ENCODE measurements around the gene TCAF1. TPM values are rescaled to one million over a fixed set of nuclear protein-coding genes. Genes with fewer than 3 reads are reported as not detected.
"Not testable (repeated sequence)": the region's sequence is repeated elsewhere in the genome, so short reads cannot be mapped to it uniquely, and the experiment has no call there.

The TCAF1 gene
- total RNA-seq, 6 donors from 2014 or later, result 17.8 to 40.1 (median 26.5) TPM

DNA sequence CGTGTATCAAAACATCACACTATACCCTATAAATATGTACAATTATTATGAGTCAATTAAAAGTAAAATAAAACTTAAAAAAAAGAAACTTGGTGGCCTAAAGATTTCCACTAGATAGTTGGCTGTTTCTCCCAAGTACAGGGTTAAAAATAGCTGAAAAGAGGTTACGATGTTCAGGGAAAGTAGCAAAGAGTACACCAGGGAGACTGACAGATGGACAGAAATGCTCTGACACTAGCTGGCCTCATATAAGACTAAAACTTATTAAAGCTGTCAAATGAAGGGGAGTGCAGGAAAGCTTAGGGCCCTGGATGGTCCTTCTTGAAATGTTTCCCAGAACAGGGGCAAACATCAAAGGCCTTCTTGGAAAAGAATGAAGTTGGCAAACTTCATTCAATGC, 51.3 kb downstream of the TCAF1 start:
- no peak for DNase-seq
- peaks cover 0 to 3% (median 0%) of the 10 kb centered on the region in 4 donors for H3K36me3 ChIP-seq
- H3K4me1 ChIP-seq, result no peaks in the 10 kb centered on the region
- no peak overlapping the region for H3K27ac ChIP-seq
- no peak for TF ChIP-seq POLR2A (IDR thresholded peaks at IDR 0.05)
- TF ChIP-seq POLR2AphosphoS5 (IDR thresholded peaks at IDR 0.05), result no peak
- TF ChIP-seq, protein P1, sequence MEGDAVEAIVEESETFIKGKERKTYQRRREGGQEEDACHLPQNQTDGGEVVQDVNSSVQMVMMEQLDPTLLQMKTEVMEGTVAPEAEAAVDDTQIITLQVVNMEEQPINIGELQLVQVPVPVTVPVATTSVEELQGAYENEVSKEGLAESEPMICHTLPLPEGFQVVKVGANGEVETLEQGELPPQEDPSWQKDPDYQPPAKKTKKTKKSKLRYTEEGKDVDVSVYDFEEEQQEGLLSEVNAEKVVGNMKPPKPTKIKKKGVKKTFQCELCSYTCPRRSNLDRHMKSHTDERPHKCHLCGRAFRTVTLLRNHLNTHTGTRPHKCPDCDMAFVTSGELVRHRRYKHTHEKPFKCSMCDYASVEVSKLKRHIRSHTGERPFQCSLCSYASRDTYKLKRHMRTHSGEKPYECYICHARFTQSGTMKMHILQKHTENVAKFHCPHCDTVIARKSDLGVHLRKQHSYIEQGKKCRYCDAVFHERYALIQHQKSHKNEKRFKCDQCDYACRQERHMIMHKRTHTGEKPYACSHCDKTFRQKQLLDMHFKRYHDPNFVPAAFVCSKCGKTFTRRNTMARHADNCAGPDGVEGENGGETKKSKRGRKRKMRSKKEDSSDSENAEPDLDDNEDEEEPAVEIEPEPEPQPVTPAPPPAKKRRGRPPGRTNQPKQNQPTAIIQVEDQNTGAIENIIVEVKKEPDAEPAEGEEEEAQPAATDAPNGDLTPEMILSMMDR (IDR thresholded peaks at IDR 0.05), result no peak
- TF ChIP-seq EP300 (IDR thresholded peaks at IDR 0.05), result no peak
- H3K4me3 ChIP-seq, result no peak overlapping the region
- peaks cover 0 to 8% (median 0%) of the 10 kb centered on the region in 4 donors for H3K9me3 ChIP-seq
- H3K27me3 ChIP-seq, result no peaks in the 10 kb centered on the region
- WGBS, 2 donors, result 82 to 83% methylated on average over 2 of the region's 2 CpGs
- peak in 1 of 2 donors; percentile 12 for ATAC-seq (ENCODE audit: low FRiP score in 2 of 2)

DNA sequence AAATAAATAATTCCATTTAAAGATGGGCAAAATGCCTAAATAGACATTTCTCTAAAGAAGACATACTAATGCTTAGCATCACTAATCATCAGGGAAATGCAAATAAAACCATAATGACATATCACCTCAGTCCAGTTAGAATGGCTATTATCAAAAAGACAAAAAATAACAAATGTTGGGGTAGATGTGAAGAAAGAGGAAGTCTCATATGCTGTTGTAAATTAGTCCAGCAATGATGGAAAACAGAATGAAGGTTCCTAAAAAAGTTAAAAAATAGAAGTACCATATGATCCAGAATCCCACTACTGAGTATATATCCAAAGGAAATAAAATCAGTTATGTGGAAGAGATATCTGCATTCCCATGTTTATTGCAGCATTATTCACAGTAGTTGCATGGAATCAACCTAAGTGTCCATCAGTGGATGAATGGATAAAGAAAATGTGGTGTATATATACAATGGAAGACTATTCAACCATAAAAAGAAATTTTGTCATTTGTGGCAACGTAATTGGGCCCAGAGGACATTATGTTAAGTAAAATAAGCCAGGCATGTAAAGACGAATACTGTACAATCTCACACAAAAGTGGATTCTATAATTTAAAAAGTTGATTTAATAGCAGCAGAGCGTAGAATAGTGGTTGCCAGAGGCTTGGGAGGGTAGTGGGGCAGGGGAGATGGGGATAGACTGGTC, 52.0 kb downstream of the TCAF1 start:
- ATAC-seq (ENCODE audit: low FRiP score in 2 of 2) (peak in 1 of 2 donors; percentile 45), DNase-seq (no peak)
- Histone ChIP-seq H3K9me3 (peaks cover 0 to 8% (median 0%) of the 10 kb centered on the region in 4 donors), H3K27me3 (no peaks in the 10 kb centered on the region), H3K36me3 (peaks cover 0 to 3% (median 0%) of the 10 kb centered on the region in 4 donors), H3K4me3 (no peak overlapping the region), H3K4me1 (no peaks in the 10 kb centered on the region), H3K27ac (no peak overlapping the region)
- TF ChIP-seq, protein P1 (IDR thresholded peaks at IDR 0.05), result no peak
- TF ChIP-seq EP300 (IDR thresholded peaks at IDR 0.05) (no peak), POLR2AphosphoS5 (IDR thresholded peaks at IDR 0.05) (no peak), POLR2A (IDR thresholded peaks at IDR 0.05) (no peak)
- WGBS, 2 donors, result 93 to 94% methylated on average over 3 of the region's 3 CpGs

DNA sequence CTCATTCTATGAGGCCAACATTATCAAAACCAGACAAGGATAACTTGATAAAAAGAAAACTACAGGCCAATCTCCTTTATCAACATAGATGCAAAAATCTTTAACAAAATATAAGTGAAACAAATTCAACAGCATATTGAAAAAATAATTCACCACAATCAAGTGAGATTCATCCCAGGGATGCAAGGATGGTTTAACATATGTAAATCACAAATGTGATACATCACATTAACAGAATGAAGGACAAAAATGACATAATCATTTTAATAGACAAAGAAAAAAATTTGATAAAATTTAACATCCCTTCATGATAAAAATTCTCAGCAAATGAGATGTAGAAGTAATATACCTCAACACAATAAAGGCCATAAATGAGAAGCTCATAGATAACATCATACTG, 53.8 kb downstream of the TCAF1 start:
- ATAC-seq (ENCODE audit: low FRiP score in 2 of 2), result no peak
- Histone ChIP-seq H3K4me3 (no peak overlapping the region), H3K36me3 (peaks cover 0 to 3% (median 0%) of the 10 kb centered on the region in 4 donors), H3K27ac (no peak overlapping the region), H3K9me3 (peaks cover 0 to 8% (median 0%) of the 10 kb centered on the region in 4 donors), H3K27me3 (no peaks in the 10 kb centered on the region), H3K4me1 (no peaks in the 10 kb centered on the region)
- DNase-seq, result no peak
- TF ChIP-seq POLR2AphosphoS5 (IDR thresholded peaks at IDR 0.05), result no peak
- TF ChIP-seq, protein P1 (IDR thresholded peaks at IDR 0.05), result no peak
- TF ChIP-seq POLR2A (IDR thresholded peaks at IDR 0.05), result no peak
- no peak for TF ChIP-seq EP300 (IDR thresholded peaks at IDR 0.05)

DNA sequence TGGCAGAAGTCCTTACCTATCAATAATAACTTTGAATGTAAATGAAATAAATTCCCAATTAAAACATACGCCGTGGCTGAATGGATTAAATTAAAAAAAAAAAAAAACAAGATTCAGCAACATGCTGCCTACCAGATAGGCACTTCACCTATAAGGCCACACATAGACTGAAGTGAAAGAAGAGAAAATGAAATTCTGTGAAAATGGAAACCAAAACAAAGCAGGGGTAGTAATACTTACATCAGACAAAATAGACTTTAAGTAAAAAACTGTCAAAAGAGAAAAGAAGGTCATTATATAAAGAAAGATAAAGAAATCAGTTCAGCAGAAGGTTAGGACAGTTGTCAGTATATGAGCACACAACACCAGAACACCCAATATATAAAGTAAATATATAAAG, 55.3 kb downstream of the TCAF1 start:
- WGBS, 2 donors, result 95 to 98% methylated on average over 2 of the region's 2 CpGs
- no peaks in the 10 kb centered on the region for H3K27me3 ChIP-seq

DNA sequence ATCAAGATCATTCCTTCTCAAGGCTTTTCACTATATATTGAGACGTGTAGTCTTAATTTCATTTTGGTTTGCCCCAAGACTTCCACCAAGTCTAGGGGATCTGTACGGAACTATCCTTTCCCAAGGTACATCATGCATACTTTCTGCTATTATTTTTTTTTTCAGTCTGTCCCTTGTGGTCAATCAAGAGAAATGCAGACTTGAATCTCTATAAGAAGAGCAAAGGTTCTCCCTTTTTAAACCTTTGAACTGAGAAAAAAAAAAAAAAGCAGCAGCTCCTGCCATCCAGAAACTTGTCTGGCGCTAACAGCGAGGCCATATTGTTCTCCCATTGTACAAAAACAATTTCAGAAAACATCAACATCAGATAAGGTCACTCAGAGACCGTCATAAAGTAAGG, 60.3 kb downstream of the TCAF1 start:
- not testable (repeated sequence) for H3K4me1 ChIP-seq; ATAC-seq (ENCODE audit: low FRiP score in 2 of 2); H3K4me3 ChIP-seq; H3K36me3 ChIP-seq; H3K27ac ChIP-seq; H3K27me3 ChIP-seq; DNase-seq; H3K9me3 ChIP-seq
- 79 to 100% methylated on average over 1 to 2 of the region's 5 CpGs for WGBS, 2 donors

More for the DNA sequence above, 55.3 kb downstream of the TCAF1 start:
- ATAC-seq (ENCODE audit: low FRiP score in 2 of 2) (no peak), DNase-seq (no peak)
- Histone ChIP-seq H3K4me3 (no peak overlapping the region), H3K4me1 (no peaks in the 10 kb centered on the region), H3K27ac (no peak overlapping the region), H3K36me3 (peaks cover 0 to 3% (median 0%) of the 10 kb centered on the region in 4 donors), H3K9me3 (peaks cover 0 to 8% (median 0%) of the 10 kb centered on the region in 4 donors)
- TF ChIP-seq, protein P1 (IDR thresholded peaks at IDR 0.05), result no peak
- no peak for TF ChIP-seq POLR2A (IDR thresholded peaks at IDR 0.05)
- no peak for TF ChIP-seq EP300 (IDR thresholded peaks at IDR 0.05)
- TF ChIP-seq POLR2AphosphoS5 (IDR thresholded peaks at IDR 0.05), result no peak

DNA sequence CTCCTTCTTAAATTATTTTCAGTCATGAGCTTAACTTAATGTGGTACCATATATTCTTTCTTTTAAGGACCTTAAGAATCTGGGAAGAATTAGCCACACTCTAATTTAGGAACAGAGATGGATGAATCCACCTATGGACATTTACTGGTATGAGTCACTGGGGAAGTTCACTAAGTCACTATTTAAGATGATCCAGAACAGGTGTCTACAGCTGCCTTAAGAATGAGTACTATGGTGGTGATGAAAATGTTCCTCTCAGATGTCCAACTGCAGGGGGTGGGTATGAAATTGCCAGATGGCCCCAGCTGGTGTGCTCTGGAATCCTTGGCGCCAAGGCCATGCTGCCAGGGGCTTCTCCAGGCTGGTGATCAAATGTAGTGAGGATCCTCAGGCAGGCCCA, 61.9 kb downstream of the TCAF1 start:
- not testable (repeated sequence) for ATAC-seq (ENCODE audit: low FRiP score in 2 of 2); H3K4me3 ChIP-seq; H3K27me3 ChIP-seq; H3K36me3 ChIP-seq; H3K4me1 ChIP-seq; DNase-seq; H3K9me3 ChIP-seq; H3K27ac ChIP-seq
- no CpG with 5 or more reads among the region's 1 CpG for WGBS, 2 donors
